GM19328 (cell line): Measurements from ENCODE around the gene EYS.
A peak's percentile ranks its signal among the peaks of the same experiment; 100 is the strongest.
"Not testable (repeated sequence)": the region's sequence is repeated elsewhere in the genome, so short reads cannot be mapped to it uniquely, and the experiment has no call there.

Source experiments
- ATAC-seq: cut with Tn5 transposase; IDR thresholded peaks from one replicate; pipeline ENCODE4 v1.9.1; 2021; ENCODE audit warnings: mild to moderate bottlenecking, moderate library complexity; ENCODE audit not compliant: unreplicated experiment

Gene EYS

GRCh38 chr6:63940056-63940455, 1767.0 kb downstream of the EYS start:
- ATAC-seq = no peak

GRCh38 chr6:63936399-63936798, 1770.6 kb downstream of the EYS start:
- no peak for ATAC-seq

- no peak for ATAC-seq
Observed at GRCh38 chr6:63935732-63936131, 1771.3 kb downstream of the EYS start.

- ATAC-seq = not testable (repeated sequence)
Observed at GRCh38 chr6:63933948-63934347, 1773.1 kb downstream of the EYS start.

GRCh38 chr6:63930848-63931247, 1776.2 kb downstream of the EYS start:
- ATAC-seq = no peak

GRCh38 chr6:63929111-63929510, 1777.9 kb downstream of the EYS start:
- ATAC-seq = no peak

- ATAC-seq = no peak
Observed at GRCh38 chr6:63928613-63929012, 1778.4 kb downstream of the EYS start.

GRCh38 chr6:63926950-63927927, 1779.8 kb downstream of the EYS start:
- ATAC-seq = no peak

GRCh38 chr6:63926258-63926780, 1780.7 kb downstream of the EYS start:
- ATAC-seq = no peak

GRCh38 chr6:63923139-63923739, 1783.8 kb downstream of the EYS start:
- ATAC-seq = peak; percentile 78

GRCh38 chr6:63919556-63920110, 1787.4 kb downstream of the EYS start:
- ATAC-seq = no peak

- no peak for ATAC-seq
Observed at GRCh38 chr6:63912887-63913286, 1794.1 kb downstream of the EYS start.

- no peak for ATAC-seq
Observed at GRCh38 chr6:63910863-63911551, 1796.0 kb downstream of the EYS start.

- ATAC-seq = no peak
Observed at GRCh38 chr6:63904650-63905248, 1802.3 kb downstream of the EYS start.

- no peak for ATAC-seq
Observed at GRCh38 chr6:63899550-63899949, 1807.5 kb downstream of the EYS start.

- ATAC-seq = no peak
Observed at GRCh38 chr6:63897952-63898351, 1809.1 kb downstream of the EYS start.

GRCh38 chr6:63897459-63897858, 1809.6 kb downstream of the EYS start:
- ATAC-seq = no peak

GRCh38 chr6:63888416-63888815, 1818.6 kb downstream of the EYS start:
- ATAC-seq = no peak

GRCh38 chr6:63887804-63888203, 1819.2 kb downstream of the EYS start:
- not testable (repeated sequence) for ATAC-seq

GRCh38 chr6:63887002-63887751, 1819.8 kb downstream of the EYS start:
- ATAC-seq = no peak
